GM10266 (cell line): ENCODE results near the gene GEMIN4.

ENCODE experiments used
- DNase-seq: peaks from one replicate; pipeline ENCODE4 v3.0.0; 2012; ENCODE audit errors: extremely low spot score
- CTCF ChIP-seq: IDR thresholded peaks from 2 replicates; pipeline ENCODE4 v1.5.1; 2012; ENCODE audit warnings: mild to moderate bottlenecking, low read depth; ENCODE audit not compliant: control insufficient read depth, insufficient read depth; ENCODE audit errors: missing control alignments

Gene GEMIN4

GRCh38 chr17:732902-733720, 19.0 kb downstream of the GEMIN4 start:
- no peak for TF ChIP-seq CTCF
- peak; percentile 51 for DNase-seq

GRCh38 chr17:732067-732901, 19.8 kb downstream of the GEMIN4 start, which contains the start of gene TLCD3A:
Gene TLCD3A, plus strand, starts transcription at chr17:732596. Its CDS starts 52 bp downstream, at chr17:732648.
- TF ChIP-seq CTCF, result no peak
- peak; percentile 93 for DNase-seq

- no peak for TF ChIP-seq CTCF
- DNase-seq, result no peak
These were observed 20.4 kb downstream of the GEMIN4 start for GRCh38 chr17:731644-732066.

- TF ChIP-seq CTCF, result no peak
- no peak for DNase-seq
These were observed 23.2 kb downstream of the GEMIN4 start for GRCh38 chr17:728911-729310.

- no peak for TF ChIP-seq CTCF
- no peak for DNase-seq
These were observed 25.7 kb downstream of the GEMIN4 start for GRCh38 chr17:726271-726919.

GRCh38 chr17:725746-726145, 26.3 kb downstream of the GEMIN4 start:
- no peak for TF ChIP-seq CTCF
- no peak for DNase-seq
